ENCODE data around the gene ID4.

ID4 gene

GRCh38 chr6:19864285-19864684 is 27.1 kb downstream of the ID4 start:
- DNase-seq: no peak

GRCh38 chr6:19865178-19865577 is 28.0 kb downstream of the ID4 start:
- DNase-seq: no peak

GRCh38 chr6:19866173-19866984 is 29.2 kb downstream of the ID4 start:
- no peak for DNase-seq

- no peak for DNase-seq
Observed at GRCh38 chr6:19866985-19867627, 29.9 kb downstream of the ID4 start.

- no peak for DNase-seq
Observed at GRCh38 chr6:19869464-19869863, 32.3 kb downstream of the ID4 start.

- no peak for DNase-seq
Observed at GRCh38 chr6:19870322-19870721, 33.2 kb downstream of the ID4 start.

GRCh38 chr6:19873031-19873430 is 35.9 kb downstream of the ID4 start:
- no peak for DNase-seq

- no peak for DNase-seq
Observed at GRCh38 chr6:19876672-19877071, 39.5 kb downstream of the ID4 start.

GRCh38 chr6:19879663-19880062 is 42.5 kb downstream of the ID4 start:
- no peak for DNase-seq

GRCh38 chr6:19880066-19880465 is 42.9 kb downstream of the ID4 start:
- DNase-seq: no peak

- DNase-seq: no peak
Observed at GRCh38 chr6:19891451-19891850, 54.3 kb downstream of the ID4 start.
